Activated CD8-positive, alpha-beta memory T cell treated with anti-CD3 and anti-CD28 coated beads, Interleukin-2, amount 50 U/mL, for 4 hours (primary cell): Measurements from ENCODE around the gene RIMBP2.
"Not testable (repeated sequence)": the region's sequence is repeated elsewhere in the genome, so short reads cannot be mapped to it uniquely, and the experiment has no call there.

Source experiments
- DNase-seq: peaks from one replicate; pipeline ENCODE4 v3.0.0-alpha.2; 2020

Gene RIMBP2

GRCh38 chr12:130651188-130651959 is 64.7 kb downstream of the RIMBP2 start:
- DNase-seq = no peak

GRCh38 chr12:130650131-130650530 is 66.0 kb downstream of the RIMBP2 start:
- no peak for DNase-seq

- DNase-seq = no peak
Observed at GRCh38 chr12:130649101-130650045, 66.7 kb downstream of the RIMBP2 start.

- DNase-seq = no peak
Observed at GRCh38 chr12:130647814-130648213, 68.3 kb downstream of the RIMBP2 start.

GRCh38 chr12:130646716-130647370 is 69.3 kb downstream of the RIMBP2 start:
- no peak for DNase-seq

- DNase-seq = not testable (repeated sequence)
Observed at GRCh38 chr12:130646191-130646590, 69.9 kb downstream of the RIMBP2 start.

GRCh38 chr12:130645751-130646150 is 70.3 kb downstream of the RIMBP2 start:
- no peak for DNase-seq

- DNase-seq = no peak
Observed at GRCh38 chr12:130644566-130644965, 71.5 kb downstream of the RIMBP2 start.

GRCh38 chr12:130644146-130644545 is 72.0 kb downstream of the RIMBP2 start:
- no peak for DNase-seq

- DNase-seq = no peak
Observed at GRCh38 chr12:130642856-130643255, 73.2 kb downstream of the RIMBP2 start.

- no peak for DNase-seq
Observed at GRCh38 chr12:130641533-130642184, 74.4 kb downstream of the RIMBP2 start.

- DNase-seq = no peak
Observed at GRCh38 chr12:130640901-130641300, 75.2 kb downstream of the RIMBP2 start.

GRCh38 chr12:130640496-130640895 is 75.6 kb downstream of the RIMBP2 start:
- no peak for DNase-seq

- no peak for DNase-seq
Observed at GRCh38 chr12:130639476-130640424, 76.3 kb downstream of the RIMBP2 start.

- DNase-seq = no peak
Observed at GRCh38 chr12:130636370-130636769, 79.7 kb downstream of the RIMBP2 start.

- no peak for DNase-seq
Observed at GRCh38 chr12:130634866-130635265, 81.2 kb downstream of the RIMBP2 start.

GRCh38 chr12:130633771-130634170 is 82.3 kb downstream of the RIMBP2 start:
- DNase-seq = no peak

GRCh38 chr12:130632642-130633041 is 83.5 kb downstream of the RIMBP2 start:
- no peak for DNase-seq

GRCh38 chr12:130628304-130628703 is 87.8 kb downstream of the RIMBP2 start:
- DNase-seq = no peak

- DNase-seq = no peak
Observed at GRCh38 chr12:130627175-130627574, 88.9 kb downstream of the RIMBP2 start.

- no peak for DNase-seq
Observed at GRCh38 chr12:130626601-130627000, 89.5 kb downstream of the RIMBP2 start.

GRCh38 chr12:130625201-130625600 is 90.9 kb downstream of the RIMBP2 start:
- DNase-seq = no peak
